ENCODE measurements around the gene PRPF31.
"Not testable (repeated sequence)": the region's sequence is repeated elsewhere in the genome, so short reads cannot be mapped to it uniquely, and the experiment has no call there.

Gene PRPF31, protein sequence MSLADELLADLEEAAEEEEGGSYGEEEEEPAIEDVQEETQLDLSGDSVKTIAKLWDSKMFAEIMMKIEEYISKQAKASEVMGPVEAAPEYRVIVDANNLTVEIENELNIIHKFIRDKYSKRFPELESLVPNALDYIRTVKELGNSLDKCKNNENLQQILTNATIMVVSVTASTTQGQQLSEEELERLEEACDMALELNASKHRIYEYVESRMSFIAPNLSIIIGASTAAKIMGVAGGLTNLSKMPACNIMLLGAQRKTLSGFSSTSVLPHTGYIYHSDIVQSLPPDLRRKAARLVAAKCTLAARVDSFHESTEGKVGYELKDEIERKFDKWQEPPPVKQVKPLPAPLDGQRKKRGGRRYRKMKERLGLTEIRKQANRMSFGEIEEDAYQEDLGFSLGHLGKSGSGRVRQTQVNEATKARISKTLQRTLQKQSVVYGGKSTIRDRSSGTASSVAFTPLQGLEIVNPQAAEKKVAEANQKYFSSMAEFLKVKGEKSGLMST

DNA sequence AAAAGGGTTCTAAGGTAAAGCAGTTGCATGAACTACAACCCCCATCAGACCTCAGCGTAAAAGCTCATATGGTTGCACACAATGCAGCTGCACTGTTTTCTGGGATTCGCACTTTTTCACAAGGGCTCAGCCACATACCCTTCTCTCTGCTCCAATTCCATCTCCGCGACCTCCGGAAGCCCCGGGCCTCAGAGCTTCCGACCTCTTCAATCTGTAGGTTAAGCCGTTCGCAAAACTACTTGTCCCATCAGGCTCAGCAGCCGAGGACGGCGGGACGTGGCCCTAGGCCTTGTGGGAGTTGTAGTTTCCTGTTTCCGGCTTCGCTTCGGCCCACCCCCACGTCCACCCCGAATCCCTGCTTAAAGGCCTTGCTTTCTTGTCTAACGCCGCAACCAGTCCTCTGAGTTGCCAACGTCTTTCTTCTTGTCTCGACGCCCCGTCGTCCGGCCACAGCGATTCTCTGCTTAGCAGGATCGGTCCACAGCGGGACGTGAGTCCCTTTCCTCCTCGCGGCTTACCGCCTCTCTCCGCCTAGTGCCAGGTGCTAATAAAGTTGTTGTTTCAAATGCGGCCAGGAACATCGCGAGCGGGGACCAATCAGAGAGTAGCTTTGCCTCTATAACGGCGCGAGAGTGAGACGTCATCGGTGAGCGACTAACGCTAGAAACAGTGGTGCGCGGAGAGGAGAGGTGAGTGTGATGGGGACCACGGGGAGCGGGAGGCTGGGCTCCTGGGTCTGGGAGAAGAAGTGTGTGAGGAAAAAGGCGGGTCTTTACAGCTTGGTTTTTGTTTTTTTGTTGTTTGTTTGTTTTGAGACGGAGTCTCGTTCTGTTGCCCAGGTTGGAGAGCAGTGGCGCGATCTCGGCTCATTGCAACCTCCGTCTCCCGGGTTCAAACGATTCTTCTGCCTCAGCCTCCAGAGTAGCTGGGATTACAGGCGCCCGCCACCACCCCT, at the start of gene PRPF31, which contains the start of gene TFPT:
Gene PRPF31 (plus strand): TSS at position 646 of the 955 bp plus-strand sequence. CDS start 2,525 bp downstream, outside the sequence.
Gene TFPT (minus strand): TSS at position 549 of the 955 bp plus-strand sequence. CDS start 388 bp downstream, at position 161.
- DNase-seq (ENCODE audit: low spot score), result peak; percentile 99

DNA sequence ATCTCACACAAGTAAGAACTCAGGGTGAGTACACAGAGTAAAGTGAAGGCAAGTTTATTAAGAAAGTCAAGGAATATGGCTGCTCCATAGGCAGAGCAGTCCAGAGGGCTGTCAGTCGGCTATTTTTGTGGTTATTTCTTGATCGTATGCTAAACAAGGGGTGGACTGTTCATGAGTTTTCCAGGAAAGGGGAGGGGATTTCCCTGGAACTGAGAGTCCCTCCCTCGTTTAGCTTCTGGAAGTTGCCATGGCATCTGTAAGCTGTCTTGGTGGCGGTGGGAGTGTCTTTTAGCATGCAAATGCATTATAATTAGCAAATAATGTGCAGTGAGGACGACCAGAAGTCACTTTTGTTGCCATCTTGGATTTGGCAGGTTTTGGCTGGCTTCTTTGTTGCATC, 46.1 kb upstream of the PRPF31 start:
- no peak for DNase-seq (ENCODE audit: low spot score)

DNA sequence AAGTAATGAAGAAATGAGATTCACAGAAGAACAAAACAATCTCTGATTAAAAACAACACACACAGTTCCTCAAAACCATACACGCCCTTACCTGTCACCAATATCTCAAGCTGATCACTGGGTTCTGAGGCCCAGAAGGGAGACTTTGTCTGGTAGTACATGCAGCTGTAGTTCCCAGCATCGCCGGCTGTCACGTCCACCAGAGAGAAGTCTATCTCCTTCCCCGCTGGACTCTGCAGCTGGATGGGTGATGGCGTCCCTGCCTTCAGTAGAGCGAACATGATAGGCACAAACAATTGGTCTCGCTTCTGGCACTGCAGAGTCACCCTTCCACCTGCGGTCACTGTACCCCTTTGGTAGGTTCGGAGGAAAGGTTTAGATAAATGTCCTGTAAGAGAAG, 41.7 kb upstream of the PRPF31 start:
- no peak for DNase-seq (ENCODE audit: low spot score)

DNA sequence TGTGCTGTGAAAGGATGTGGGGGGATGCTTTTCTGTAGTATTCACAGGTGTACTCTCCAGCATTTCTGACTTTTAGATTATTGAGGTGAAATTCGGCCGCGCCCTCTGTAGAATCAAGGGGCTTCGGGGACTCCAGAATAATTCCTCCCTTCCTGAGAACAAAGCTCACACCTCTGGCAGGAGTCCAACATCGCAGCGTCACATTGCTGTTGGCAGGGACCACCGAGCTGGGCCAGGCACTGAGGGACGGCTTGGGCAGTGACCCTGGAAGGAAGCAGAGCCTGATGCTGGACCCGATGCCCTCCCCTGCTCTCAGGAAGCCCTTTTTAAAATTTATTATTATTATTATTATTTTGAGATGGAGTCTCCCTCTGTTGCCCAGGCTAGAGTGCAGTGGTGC, 40.7 kb upstream of the PRPF31 start:
- no peak for DNase-seq (ENCODE audit: low spot score)

DNA sequence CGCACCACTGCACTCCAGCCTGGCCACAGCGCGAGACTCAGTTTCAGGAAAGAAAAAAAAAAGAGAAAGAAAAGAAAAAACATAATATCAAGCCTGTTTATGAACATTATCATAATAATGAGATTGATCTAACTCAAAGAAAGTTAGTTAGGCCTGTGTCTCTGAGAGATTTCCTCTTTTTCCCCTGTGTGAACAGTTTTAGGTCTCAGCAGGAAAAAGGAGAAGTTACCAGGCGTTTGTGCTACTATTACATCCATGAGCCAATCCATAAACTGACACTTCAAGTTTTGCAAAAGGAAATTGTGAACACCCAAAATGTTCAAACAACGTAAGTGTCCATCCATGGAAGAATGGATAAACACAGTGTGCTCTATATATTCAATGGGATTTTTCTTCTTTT, 38.2 kb upstream of the PRPF31 start:
- DNase-seq (ENCODE audit: low spot score), result no peak

DNA sequence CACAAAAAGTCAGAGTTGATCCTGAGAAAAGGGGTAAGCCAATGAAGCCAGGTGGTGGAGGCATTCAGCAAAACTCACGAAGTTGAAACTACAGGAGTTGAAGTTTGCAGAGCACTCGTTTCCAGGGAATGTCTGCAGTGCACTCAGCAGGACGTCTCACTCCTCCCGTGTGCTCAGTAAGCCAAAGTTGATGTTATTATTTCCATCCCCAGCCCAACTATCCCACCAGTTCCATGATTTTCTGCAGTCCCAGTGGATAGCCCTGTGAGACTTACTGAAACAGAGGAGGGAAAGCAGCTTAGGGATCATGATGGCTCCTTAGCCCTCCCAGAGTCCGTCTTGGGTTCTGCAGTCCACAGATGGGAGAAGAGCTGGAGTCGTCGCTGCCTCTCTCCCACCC, 34.5 kb upstream of the PRPF31 start, which contains the start of gene TARM1:
Gene TARM1 (minus strand): TSS at position 334 of the 400 bp plus-strand sequence. CDS start 25 bp downstream, at position 309.
- no peak for DNase-seq (ENCODE audit: low spot score)

DNA sequence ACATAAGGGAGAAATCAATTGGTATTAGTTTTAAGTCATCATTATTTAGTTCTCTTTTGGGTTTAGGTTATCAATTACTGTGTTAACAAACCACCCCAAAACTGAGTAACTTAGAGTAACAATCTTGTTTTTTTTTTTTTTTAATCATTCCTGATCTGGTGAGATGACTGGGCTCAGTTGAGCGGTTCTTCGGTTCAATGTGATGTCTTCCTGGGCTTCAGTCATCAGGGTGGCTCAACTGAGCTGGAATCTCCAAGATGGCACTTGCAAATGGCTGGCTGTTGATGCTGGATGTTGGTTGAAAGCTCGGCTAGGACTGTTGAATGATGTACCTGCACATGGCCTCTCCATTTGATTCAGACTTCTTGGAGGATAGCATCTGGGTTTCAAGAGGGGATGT, 31.1 kb upstream of the PRPF31 start:
- no peak for DNase-seq (ENCODE audit: low spot score)

DNA sequence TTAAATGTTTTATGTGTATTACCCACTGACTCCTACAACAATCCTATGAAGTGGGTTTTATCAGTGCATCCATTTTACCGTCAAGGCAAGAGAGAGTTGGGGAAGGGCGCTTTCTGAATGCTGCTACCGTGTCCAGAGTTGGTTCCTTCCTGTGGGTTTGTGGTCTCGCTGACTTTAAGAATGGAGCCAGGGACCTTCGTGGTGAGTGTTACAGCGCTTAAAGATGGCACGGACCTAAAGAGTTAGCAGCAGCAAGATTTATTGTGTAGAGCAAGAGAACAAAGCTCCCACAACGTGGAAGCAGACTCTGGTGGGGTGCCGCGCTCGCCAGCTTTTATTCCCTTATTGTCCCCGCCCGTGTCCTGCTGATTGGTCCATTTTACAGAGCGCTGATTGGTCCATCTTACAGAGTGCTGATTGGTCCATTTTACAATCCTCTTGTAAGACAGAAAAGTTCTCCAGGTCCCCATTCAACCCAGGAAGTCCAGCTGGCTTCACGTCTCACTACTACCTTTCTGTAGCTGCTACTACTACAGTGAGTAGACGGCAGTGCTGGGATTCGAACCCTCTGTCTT, 21.0 kb upstream of the PRPF31 start:
- no peak for DNase-seq (ENCODE audit: low spot score)

DNA sequence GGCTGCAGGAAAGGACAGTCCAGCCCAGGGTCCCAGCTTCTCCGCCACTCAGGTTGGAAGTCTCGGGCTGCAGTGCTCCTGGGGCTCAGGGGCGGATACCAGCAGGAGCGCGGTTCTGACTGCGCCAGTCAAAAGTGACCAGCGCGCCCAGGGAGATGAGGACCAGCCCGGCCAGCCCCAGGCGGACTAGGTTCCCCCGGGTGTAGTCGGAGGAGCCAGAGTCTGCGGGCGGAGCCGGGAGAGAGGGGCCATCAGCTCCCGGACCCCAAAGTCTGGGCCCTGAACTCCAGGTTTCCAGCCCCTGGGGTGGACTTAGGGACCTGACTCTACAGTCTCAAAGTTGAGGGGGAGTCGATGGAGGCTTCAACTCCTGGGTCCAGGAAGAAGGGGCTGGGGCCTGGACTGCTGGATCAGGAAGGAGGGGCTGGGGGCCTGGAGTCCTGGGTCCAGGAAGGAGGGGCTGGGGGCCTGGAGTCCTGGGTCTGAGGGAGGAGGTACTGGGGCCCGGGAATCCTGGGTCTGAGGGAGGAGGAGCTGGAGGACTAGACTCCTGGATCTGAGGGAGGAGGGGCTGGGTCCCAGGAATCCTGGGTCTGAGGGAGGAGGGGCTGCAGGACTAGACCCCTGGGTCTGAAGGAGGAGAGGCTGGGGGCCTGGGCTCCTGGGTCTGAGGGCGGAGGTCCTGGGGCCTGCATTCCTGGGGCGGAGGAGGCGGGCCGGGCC, 20.3 kb upstream of the PRPF31 start:
- DNase-seq (ENCODE audit: low spot score), result no peak

DNA sequence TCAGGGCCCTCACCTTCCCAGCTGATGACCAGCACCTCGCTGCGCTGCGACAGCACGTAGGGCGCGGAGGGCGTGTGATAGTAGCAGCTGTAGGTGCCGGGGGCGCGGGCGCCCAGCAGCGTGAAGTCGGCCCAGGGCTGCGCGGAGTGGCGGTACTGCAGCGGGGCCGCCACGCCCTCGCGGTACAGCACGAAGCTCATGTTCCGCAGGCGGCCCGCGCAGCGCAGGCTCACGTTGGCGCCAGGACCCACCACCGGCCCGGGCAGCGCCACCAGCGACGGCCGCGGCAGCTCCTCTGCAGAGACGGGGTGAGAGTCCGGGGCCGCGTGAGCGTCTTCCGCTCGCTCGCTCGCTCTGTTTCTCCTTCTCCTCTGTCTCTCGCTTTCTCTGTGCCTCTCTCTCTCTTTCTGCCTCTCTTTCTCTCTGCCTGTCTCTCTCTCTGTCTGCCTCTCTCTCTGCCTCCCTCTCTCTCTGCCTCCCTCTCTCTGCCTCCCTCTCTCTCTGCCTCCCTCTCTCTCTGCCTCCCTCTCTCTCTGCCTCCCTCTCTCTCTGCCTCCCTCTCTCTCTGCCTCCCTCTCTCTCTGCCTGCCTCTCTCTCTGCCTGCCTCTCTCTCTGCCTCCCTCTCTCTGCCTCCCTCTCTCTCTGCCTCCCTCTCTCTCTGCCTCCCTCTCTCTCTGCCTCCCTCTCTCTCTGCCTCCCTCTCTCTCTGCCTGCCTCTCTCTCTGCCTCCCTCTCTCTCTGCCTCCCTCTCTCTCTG, 19.5 kb upstream of the PRPF31 start:
- peak; percentile 66 for DNase-seq (ENCODE audit: low spot score)

DNA sequence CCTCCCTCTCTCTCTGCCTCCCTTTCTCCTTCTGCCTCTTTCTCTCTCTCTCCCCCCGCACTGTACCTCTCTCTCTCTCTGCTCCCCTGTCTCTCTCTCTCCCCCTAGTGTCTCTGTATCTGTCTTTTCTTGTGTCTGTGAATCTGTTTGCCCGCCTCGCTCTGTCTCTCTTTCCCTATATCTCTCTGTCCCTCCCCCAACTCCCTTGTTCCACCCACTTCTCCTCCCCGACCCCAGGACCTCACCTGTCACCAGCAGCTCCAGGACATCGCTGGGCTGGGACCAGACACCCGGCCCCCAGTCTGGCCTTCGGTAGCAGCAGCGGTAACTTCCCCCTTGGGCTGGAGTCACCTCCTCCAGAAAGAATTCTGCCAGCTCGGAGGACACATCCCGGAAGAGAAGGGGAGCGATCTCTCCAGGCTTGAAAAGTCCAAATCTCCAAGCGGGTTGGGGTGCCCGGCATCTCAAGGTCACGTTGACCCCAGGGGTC, 18.9 kb upstream of the PRPF31 start:
- DNase-seq (ENCODE audit: low spot score), result peak; percentile 43

DNA sequence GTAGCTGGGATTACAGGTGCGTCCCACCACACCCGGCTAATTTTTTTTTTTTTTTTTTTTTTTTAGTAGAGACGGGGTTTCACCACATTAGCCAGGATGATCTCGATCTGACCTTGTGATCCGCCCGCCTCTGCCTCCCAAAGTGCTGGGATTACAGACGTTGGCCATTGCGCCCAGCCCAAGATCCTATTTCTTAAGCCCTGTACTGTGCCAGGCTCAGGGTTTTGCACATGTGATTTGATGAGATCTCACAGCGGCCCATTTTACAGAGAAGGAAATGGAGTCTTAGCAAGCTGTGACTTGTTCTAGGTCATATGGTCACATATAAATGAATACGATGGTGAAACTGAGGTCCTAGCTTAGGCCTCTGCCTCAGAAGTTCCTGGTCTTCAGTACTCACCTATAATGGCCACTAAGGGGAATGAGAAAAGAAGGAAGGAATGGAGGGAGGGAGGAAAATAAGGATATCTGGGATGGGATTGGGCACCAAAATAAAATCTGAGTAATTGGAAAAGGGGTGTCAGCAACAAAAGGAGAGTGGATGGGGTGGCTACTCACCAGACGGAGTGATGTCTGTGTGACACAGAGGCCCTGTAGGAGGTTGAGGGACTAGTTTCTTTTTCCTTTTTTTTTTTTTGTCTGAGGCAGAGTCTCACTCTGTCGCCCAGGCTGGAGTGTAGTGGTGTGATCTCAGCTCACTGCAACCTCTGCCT, 16.2 kb upstream of the PRPF31 start:
- DNase-seq (ENCODE audit: low spot score), result no peak

DNA sequence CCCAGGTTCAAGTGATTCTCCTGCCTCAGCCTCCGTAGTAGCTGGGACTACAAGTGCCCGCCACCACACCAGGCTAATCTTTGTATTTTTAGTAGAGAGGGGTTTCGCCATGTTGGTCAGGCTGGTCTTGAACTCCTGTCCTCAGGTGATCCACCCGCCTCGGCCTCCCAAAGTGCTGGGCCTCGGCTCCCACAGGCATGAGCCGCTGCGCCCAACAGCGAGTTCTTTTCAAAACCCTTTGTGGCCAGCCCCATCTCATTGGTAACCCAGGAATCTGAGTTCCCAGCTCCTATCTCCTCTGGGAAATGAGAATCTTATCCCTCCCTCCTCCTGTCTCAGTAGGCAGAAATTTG, 15.7 kb upstream of the PRPF31 start:
- DNase-seq (ENCODE audit: low spot score), result not testable (repeated sequence)

DNA sequence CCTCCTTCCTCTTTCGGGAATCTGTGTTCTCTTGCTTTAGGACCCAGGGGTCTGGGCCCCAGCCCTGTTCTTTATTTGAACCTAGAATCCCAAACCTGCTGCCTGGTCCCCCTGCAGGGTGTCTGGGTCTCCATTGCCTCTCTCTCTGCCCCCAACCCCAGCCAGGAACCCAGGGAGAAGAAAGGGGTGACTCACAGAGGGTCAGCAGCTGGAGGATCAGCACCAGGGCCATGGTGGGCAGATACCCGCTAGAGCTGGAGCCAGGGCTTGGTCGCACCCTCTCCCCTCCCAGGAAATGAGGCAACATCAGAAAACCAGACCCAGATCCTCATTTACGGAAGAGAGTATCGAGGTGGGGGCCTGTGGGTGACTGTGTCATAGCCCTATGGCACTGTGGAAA, 15.0 kb upstream of the PRPF31 start, which contains the start of gene OSCAR:
Gene OSCAR (minus strand): TSS at position 243 of the 400 bp plus-strand sequence. CDS start 11 bp downstream, at position 232.
- no peak for DNase-seq (ENCODE audit: low spot score)

DNA sequence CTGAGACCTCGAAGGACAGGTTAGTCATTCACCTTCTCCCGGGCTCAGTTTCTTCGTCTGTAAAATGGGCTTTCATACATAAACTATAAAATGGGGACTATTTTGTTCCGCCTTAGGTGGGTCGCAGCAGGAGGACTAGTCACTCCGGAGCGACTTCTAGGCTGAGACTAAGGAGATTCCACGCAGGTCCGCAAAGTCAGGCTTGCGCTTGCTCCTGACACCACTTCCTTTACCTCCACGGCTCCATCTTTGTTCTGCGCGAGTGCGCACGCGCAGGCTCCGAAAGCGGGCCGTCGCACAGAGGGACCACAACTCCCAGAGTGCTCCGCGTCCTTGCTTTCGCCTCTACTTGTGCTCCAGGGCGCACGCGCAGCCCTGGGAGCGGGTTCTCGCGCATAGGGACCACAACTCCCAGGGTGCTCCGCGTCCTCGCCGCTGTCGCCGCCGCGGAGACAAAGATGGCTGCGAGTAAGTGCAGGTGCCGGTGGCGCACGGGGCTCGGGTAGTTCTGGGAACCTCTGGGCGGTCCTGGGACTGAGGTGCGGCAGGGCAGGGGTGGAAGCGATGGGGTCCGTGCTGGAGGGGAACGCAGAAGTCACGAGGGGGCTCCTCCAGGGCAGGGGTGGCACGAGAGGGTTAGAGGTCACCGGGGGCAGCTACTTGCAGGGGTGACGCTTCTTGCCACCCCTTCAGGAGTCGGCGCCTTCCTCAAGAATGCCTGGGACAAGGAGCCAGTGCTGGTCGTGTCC, 13.0 kb upstream of the PRPF31 start, which contains the start of gene NDUFA3:
Gene NDUFA3 (plus strand): TSS at position 435 of the 749 bp plus-strand sequence. CDS start 24 bp downstream, at position 459.
- peak; percentile 100 for DNase-seq (ENCODE audit: low spot score)

DNA sequence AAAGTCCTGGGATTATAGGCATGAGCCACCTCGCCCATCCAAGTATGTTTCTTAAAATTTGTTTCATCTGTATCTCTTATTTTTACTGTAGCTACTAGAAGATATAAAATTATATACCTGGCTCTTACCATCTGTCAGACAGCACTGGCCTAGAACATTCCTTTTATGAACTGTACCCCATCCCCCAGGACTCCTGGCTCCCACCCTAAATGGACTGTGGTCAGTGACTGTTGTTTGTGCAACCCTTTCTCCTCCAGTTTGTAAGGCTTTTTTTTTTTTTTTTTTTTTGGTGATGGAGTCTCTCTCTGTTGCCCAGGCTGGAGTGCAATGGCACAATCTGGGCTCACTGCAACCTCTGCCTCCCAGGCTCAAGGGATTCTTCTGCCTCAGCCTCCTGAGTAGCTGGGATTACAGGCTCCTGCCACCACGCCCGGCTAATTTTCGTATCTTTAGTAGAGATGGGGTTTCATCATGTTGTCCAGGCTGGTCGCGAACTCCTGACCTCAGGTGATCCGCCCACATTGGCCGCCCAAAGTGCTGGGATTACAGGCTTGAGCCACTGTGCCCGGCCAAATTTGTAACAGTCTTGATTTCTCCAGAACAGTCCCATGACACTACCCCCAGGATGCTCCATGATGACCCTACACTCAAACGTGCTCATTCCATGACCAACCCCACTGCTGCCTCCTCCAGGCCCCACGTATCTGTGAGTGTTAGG, 10.4 kb upstream of the PRPF31 start:
- no peak for DNase-seq (ENCODE audit: low spot score)

DNA sequence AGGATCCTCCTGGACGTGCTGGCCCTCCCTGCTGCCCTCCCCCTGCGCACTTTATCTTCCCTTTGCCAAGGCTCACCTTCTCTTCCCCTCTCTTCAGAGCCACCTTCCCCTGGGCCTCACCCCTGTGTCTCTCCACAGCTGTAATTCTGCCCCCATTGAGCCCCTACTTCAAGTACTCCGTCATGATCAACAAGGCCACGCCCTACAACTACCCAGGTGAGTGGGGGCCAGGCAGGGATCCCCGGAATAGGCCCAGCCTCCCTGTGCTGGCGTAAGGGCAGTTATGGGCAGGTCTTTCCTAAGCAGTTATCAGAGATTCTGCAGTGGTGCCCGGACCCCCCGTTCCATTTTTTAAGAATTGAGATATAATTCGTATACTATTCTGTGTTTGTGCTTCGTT, 9.8 kb upstream of the PRPF31 start:
- DNase-seq (ENCODE audit: low spot score), result no peak

DNA sequence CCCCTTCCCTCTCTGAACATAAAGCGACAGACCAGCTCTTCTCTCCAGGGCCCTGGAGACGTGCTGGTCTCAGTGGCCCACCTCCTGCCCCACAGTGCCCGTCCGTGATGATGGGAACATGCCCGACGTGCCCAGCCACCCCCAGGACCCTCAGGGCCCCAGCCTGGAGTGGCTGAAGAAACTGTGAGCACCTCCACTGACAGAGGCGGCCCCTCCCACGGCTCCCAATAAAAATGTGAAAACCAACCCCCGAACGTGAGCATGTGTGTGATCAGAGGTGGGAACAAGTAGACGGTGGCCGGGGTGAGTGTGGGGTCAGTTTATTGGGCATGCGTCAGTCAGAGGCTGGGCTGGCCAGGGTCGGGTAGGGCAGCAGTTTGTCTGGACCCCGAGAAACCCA, 8.8 kb upstream of the PRPF31 start:
- no peak for DNase-seq (ENCODE audit: low spot score)

Data from AG08395 (cell line).